ENCODE results near the gene RNASEH1. TPM values are rescaled to one million over a fixed set of nuclear protein-coding genes. Genes with fewer than 3 reads are reported as not detected.

The RNASEH1 gene
- total and polyA plus RNA-seq, 2 of the 8 experiments (the other 6 are each of a cell fraction or from before 2014, with no cell fraction given): 11.7 to 42.7 TPM

DNA sequence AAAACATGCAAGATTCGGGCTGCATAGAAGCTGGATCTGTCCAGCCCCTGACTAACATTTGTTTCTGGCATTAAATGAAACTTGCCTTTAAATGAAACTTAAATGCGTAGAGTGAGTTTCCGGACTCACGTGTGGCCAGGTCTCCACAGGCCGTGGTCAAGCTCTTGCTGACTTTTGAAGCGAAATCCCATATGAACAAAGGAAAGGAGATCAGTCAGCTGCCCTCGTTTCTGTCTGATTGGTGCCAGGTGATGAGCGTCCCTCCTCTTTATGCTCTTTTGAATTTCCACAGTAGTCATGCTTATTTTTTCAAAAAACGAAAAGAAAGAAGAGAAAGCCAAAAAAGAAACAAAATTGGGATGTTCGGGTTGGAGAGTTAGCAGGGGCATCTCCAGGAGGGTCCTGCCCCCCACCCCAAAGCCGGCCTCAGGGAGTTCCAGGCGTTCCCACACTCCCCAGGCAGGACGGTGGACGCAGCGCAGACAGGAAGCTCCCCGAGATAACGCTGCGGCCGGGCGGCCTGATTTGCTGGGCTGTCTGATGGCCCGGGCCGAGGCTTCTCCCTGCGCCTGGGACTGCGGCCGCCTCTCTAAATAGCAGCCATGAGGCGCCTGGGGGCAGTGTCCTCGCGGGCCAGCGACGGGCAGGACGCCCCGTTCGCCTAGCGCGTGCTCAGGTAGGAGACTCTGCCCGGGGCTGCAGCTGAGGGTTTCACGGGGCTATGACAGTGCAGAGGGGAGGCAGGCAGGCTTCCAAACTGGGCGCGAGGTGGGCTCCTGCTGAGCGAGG, 36.6 kb upstream of the RNASEH1 start, which contains the start of gene COLEC11 (continued):
- TF ChIP-seq E2F6 (IDR thresholded peaks at IDR 0.05) (peak; percentile 53; the same call in 1 of the 2 replicates), NRF1 (IDR thresholded peaks at IDR 0.05; ENCODE audit: low read depth, low read length) (no peak), ATF2 (IDR thresholded peaks at IDR 0.05; ENCODE audit: low read length) (no peak), TAF1 (IDR thresholded peaks at IDR 0.05; ENCODE audit: low read depth, low read length) (0 out of 2 replicates have a peak, but pooled peaks have one; percentile 34), SP4 (IDR thresholded peaks at IDR 0.05; ENCODE audit: low read length) (no peak), MAFK (IDR thresholded peaks at IDR 0.05; ENCODE audit: low read depth, low read length) (no peak), RAD21 (IDR thresholded peaks at IDR 0.05 in 1 of 2, conservative IDR thresholded peaks at IDR 0.05 in 1 of 2; ENCODE audit: low read depth in 2 of 2, low read length in 2 of 2) (peak; percentile 36 to 47; a peak in 3 of 4 replicates), RFX5 (IDR thresholded peaks at IDR 0.05; ENCODE audit: borderline replicate concordance, low read depth, low read length) (no peak), BACH1 (IDR thresholded peaks at IDR 0.05; ENCODE audit: low read length) (no peak), HDAC6 (IDR thresholded peaks at IDR 0.05; ENCODE audit: low read depth, low read length) (no peak)

Measured in H1 (cell line).